GM23248 (cell line): ENCODE measurements around the gene PLCD3. TPM values are rescaled to one million over a fixed set of nuclear protein-coding genes. Genes with fewer than 3 reads are reported as not detected.

Experiments used
- DNase-seq: peaks from one replicate; pipeline ENCODE4 v3.0.0-alpha.2; 2015
- H2AFZ ChIP-seq: fragments of 200-600 bp; sonication (generic); 2 replicates; pipeline ENCODE4 v1.6.1; 2016; ENCODE audit warnings: antibody characterized with exemption
- H3F3A ChIP-seq: fragments of 200-600 bp; sonication (generic); 2 replicates; pipeline ENCODE4 v1.6.1; 2016; ENCODE audit warnings: mild to moderate bottlenecking, antibody characterized with exemption, mixed run types; ENCODE audit not compliant: insufficient read depth
- H3K27ac ChIP-seq: fragments of 200-600 bp; sonication (generic); 2 replicates; pipeline ENCODE4 v1.5.1; 2016; ENCODE audit warnings: mild to moderate bottlenecking
- H3K27me3 ChIP-seq: fragments of 200-600 bp; sonication (generic); replicated peaks from 2 replicates; pipeline ENCODE4 v1.6.1; 2016; ENCODE audit warnings: mild to moderate bottlenecking; ENCODE audit not compliant: insufficient read depth
- H3K36me3 ChIP-seq: fragments of 200-600 bp; sonication (generic); 2 replicates; pipeline ENCODE4 v1.6.1; 2016; ENCODE audit warnings: low read depth, mild to moderate bottlenecking
- H3K4me1 ChIP-seq: fragments of 200-600 bp; sonication (generic); 2 replicates; pipeline ENCODE4 v1.6.1; 2016; ENCODE audit warnings: mild to moderate bottlenecking; ENCODE audit not compliant: insufficient read depth
- H3K4me2 ChIP-seq: fragments of 200-600 bp; sonication (generic); one replicate; pipeline ENCODE4 v1.6.1; 2016; ENCODE audit warnings: mild to moderate bottlenecking; ENCODE audit not compliant: unreplicated experiment
- H3K4me3 ChIP-seq: fragments of 200-600 bp; sonication (generic); 2 replicates; pipeline ENCODE4 v1.5.1; 2016; ENCODE audit warnings: mild to moderate bottlenecking
- H3K79me2 ChIP-seq: fragments of 200-600 bp; sonication (generic); 2 replicates; pipeline ENCODE4 v1.6.1; 2016; ENCODE audit warnings: mild to moderate bottlenecking; ENCODE audit not compliant: insufficient read depth
- H3K9ac ChIP-seq: fragments of 200-600 bp; sonication (generic); 2 replicates; pipeline ENCODE4 v1.6.1; 2016; ENCODE audit warnings: mild to moderate bottlenecking
- H3K9me2 ChIP-seq: fragments of 200-600 bp; sonication (generic); 2 replicates; pipeline ENCODE4 v1.6.1; 2016; ENCODE audit warnings: mixed run types, mild to moderate bottlenecking, moderate library complexity; ENCODE audit not compliant: insufficient read depth
- H3K9me3 ChIP-seq: fragments of 200-600 bp; sonication (generic); one replicate; pipeline ENCODE4 v1.6.1; 2017; ENCODE audit warnings: low read depth
- H4K20me1 ChIP-seq: fragments of 200-600 bp; sonication (generic); 2 replicates; pipeline ENCODE4 v1.6.0; 2016; ENCODE audit not compliant: insufficient read depth
- EZH2 ChIP-seq: fragments of 200-600 bp; sonication (generic); IDR thresholded peaks from 2 replicates; pipeline ENCODE4 v1.6.1; 2018; ENCODE audit warnings: antibody characterized with exemption, mild to moderate bottlenecking; ENCODE audit not compliant: insufficient read depth, poor library complexity, severe bottlenecking
- EZH2phosphoT487 ChIP-seq: fragments of 200-600 bp; sonication (generic); IDR thresholded peaks from 2 replicates; pipeline ENCODE4 v1.6.1; 2018; ENCODE audit warnings: antibody characterized with exemption, moderate library complexity, mild to moderate bottlenecking, low read depth; ENCODE audit not compliant: insufficient read depth
- WGBS, 2 experiments: methylation state at CpG; one replicate each; pipeline ENCODE4 v1.1.6; 2015 to 2017; ENCODE audit warnings: low lambda C conversion rate in 2 of 2, low coverage in 1 of 2; ENCODE audit errors: missing lambda C conversion rate in 2 of 2; 5-methylcytosine and 5-hydroxymethylcytosine counted together
- in situ Hi-C: fragments of 300-500 bp; cut with MboI; formaldehyde crosslinking; loops from 2 replicates; pipeline ENCODE4 v1.15.0; 2020
- polyA plus RNA-seq: library from polyadenylated mRNA; unstranded; fragments of >200 nt; fragmentation: Nextera tagmentation; extraction: Ambion mirVana; gene quantifications from 2 replicates; pipeline ENCODE4 v1.2.1, GENCODE V29; 2016
- total RNA-seq: library from RNA; depleted of rRNA; stranded (reverse); fragments of >200 nt; shearing (Covaris generic); gene quantifications from 2 replicates; pipeline ENCODE4 v1.2.3, GENCODE V29; 2014

The PLCD3 gene
- total and polyA plus RNA-seq, 2 experiments from 2014 or later = 17.1 to 30.2 TPM

GRCh38 chr17:45113424-45113754 lies 18.9 kb downstream of the PLCD3 start:
- TF ChIP-seq EZH2 (no peak), EZH2phosphoT487 (no peak)
- H2AFZ ChIP-seq = no peak overlapping the region
- H3K4me3 ChIP-seq = no peak overlapping the region
- H3K9ac ChIP-seq = no peak overlapping the region
- 84 to 86% methylated on average over 9 of the region's 9 CpGs for whole genome bisulfite sequencing, 2 experiments
- peaks cover 18% of the 10 kb centered on the region for H3F3A ChIP-seq
- H3K36me3 ChIP-seq = no peaks in the 10 kb centered on the region; the same call in 1 of the 2 replicates
- H3K4me1 ChIP-seq = no peaks in the 10 kb centered on the region
- no peak for DNase-seq
- no peaks in the 10 kb centered on the region for H3K9me2 ChIP-seq
- H3K27me3 ChIP-seq = no peaks in the 10 kb centered on the region
- no peaks in the 10 kb centered on the region for H4K20me1 ChIP-seq
- no peaks in the 10 kb centered on the region for H3K9me3 ChIP-seq
- in situ Hi-C loops = no loop called here
- H3K4me2 ChIP-seq = no peak overlapping the region
- no peak overlapping the region for H3K27ac ChIP-seq
- H3K79me2 ChIP-seq = no peaks in the 10 kb centered on the region

- H4K20me1 ChIP-seq = no peaks in the 10 kb centered on the region
- H3K27ac ChIP-seq = no peak overlapping the region
- no peaks in the 10 kb centered on the region for H3K27me3 ChIP-seq
- no peaks in the 10 kb centered on the region for H3K9me3 ChIP-seq
- no peak overlapping the region for H3K4me3 ChIP-seq
- 89 to 90% methylated on average over 22 to 23 of the region's 23 CpGs for WGBS, 2 experiments
- H3K9ac ChIP-seq = no peak overlapping the region
- in situ Hi-C loops = no loop called here
- H3K4me1 ChIP-seq = no peaks in the 10 kb centered on the region
- no peak for DNase-seq
- peaks cover 18% of the 10 kb centered on the region for H3F3A ChIP-seq
- no peaks in the 10 kb centered on the region for H3K9me2 ChIP-seq
- H3K4me2 ChIP-seq = no peak overlapping the region
- TF ChIP-seq EZH2 (no peak), EZH2phosphoT487 (no peak)
- H3K36me3 ChIP-seq = no peaks in the 10 kb centered on the region; the same call in 1 of the 2 replicates
- H3K79me2 ChIP-seq = no peaks in the 10 kb centered on the region
- no peak overlapping the region for H2AFZ ChIP-seq
These were observed 19.5 kb downstream of the PLCD3 start for GRCh38 chr17:45112559-45113423.

GRCh38 chr17:45111850-45112249 lies 20.5 kb downstream of the PLCD3 start:
- Histone ChIP-seq H3K27ac (no peak overlapping the region), H2AFZ (no peak overlapping the region), H4K20me1 (no peaks in the 10 kb centered on the region), H3K9me3 (no peaks in the 10 kb centered on the region), H3K9me2 (no peaks in the 10 kb centered on the region), H3K36me3 (no peaks in the 10 kb centered on the region), H3K4me1 (no peaks in the 10 kb centered on the region), H3K4me2 (no peak overlapping the region), H3K27me3 (no peaks in the 10 kb centered on the region), H3K9ac (no peak overlapping the region), H3F3A (peaks cover 18% of the 10 kb centered on the region), H3K4me3 (no peak overlapping the region), H3K79me2 (no peaks in the 10 kb centered on the region)
- in situ Hi-C loops = no loop called here
- DNase-seq = no peak
- TF ChIP-seq EZH2 (no peak), EZH2phosphoT487 (no peak)
- WGBS, 2 experiments = 85 to 88% methylated on average over 11 of the region's 11 CpGs

- Histone ChIP-seq H3K4me2 (no peak overlapping the region), H3K9ac (no peak overlapping the region), H3K27ac (no peak overlapping the region), H3K4me3 (no peak overlapping the region), H3K9me3 (no peaks in the 10 kb centered on the region), H3K36me3 (no peaks in the 10 kb centered on the region; the same call in 1 of the 2 replicates), H3K79me2 (no peaks in the 10 kb centered on the region), H4K20me1 (no peaks in the 10 kb centered on the region), H3K27me3 (no peaks in the 10 kb centered on the region), H3K9me2 (no peaks in the 10 kb centered on the region), H3F3A (peaks cover 18% of the 10 kb centered on the region), H3K4me1 (no peaks in the 10 kb centered on the region), H2AFZ (no peak overlapping the region)
- in situ Hi-C loops = no loop called here
- 45 to 47% methylated on average over 14 to 16 of the region's 16 CpGs for WGBS, 2 experiments
- no peak for TF ChIP-seq EZH2phosphoT487
- TF ChIP-seq EZH2 = no peak
- peak; percentile 43 for DNase-seq
These were observed 21.4 kb downstream of the PLCD3 start for GRCh38 chr17:45110676-45111611.
